ENCODE results near the gene ELP1. TPM values are rescaled to one million over a fixed set of nuclear protein-coding genes. Genes with fewer than 3 reads are reported as not detected.

ELP1 gene
- total and polyA plus RNA-seq, 2 experiments from 2014 or later = 9.1 to 46.3 TPM

GRCh38 chr9:108854641-108855528, 79.0 kb downstream of the ELP1 start (continued):
- TF ChIP-seq ZNF462 (CRISPR knock-in tag; IDR thresholded peaks at IDR 0.05) = no peak
- no peak for TF ChIP-seq REST (IDR thresholded peaks at IDR 0.05; ENCODE audit: unreplicated experiment)
- no peak for TF ChIP-seq ZNF114 (CRISPR knock-in tag; IDR thresholded peaks at IDR 0.05)
- no peak for TF ChIP-seq STAT1 (IDR thresholded peaks at IDR 0.05; ENCODE audit: unreplicated experiment)

All from GM23338 (cell line).